Small intestine (tissue), 7 donors: ENCODE data around the gene ALDH3B2. TPM values are rescaled to one million over a fixed set of nuclear protein-coding genes. Genes with fewer than 3 reads are reported as not detected.

Experiments used
- DNase-seq, 2 donors: peaks; one replicate each; pipeline versions ENCODE4 v3.0.0 to v3.0.0-alpha.2; 2013
- FAIRE-seq: peaks from 2 replicates; lab custom pipeline; 2012; peaks lifted over from hg19 to GRCh38; lab: Jason Lieb, UNC
- H3K27ac ChIP-seq, 3 donors: one replicate each; pipeline ENCODE4 v1.5.1; 2013; ENCODE audit warnings: low read length in 2 of 3, mild to moderate bottlenecking in 2 of 3, control low read depth in 1 of 3, inconsistent platforms in 1 of 3, low read depth in 1 of 3, moderate library complexity in 1 of 3
- H3K27me3 ChIP-seq, 3 donors: one replicate each; pipeline ENCODE4 v1.6.1; 2013; ENCODE audit warnings: low read length in 3 of 3, inconsistent platforms in 1 of 3; ENCODE audit not compliant: control insufficient read depth in 3 of 3, insufficient read depth in 3 of 3
- H3K36me3 ChIP-seq, 3 donors: one replicate each; pipeline ENCODE4 v1.6.1; 2013; ENCODE audit warnings: low read length in 3 of 3, inconsistent platforms in 1 of 3, low read depth in 1 of 3, mild to moderate bottlenecking in 1 of 3, moderate library complexity in 1 of 3; ENCODE audit not compliant: control insufficient read depth in 3 of 3, insufficient read depth in 2 of 3
- H3K4me1 ChIP-seq, 3 donors: one replicate each; pipeline ENCODE4 v1.6.1; 2013; ENCODE audit warnings: low read length in 2 of 3, inconsistent platforms in 1 of 3, low read depth in 1 of 3, mild to moderate bottlenecking in 1 of 3, moderate library complexity in 1 of 3; ENCODE audit not compliant: control insufficient read depth in 3 of 3, insufficient read depth in 2 of 3
- H3K4me3 ChIP-seq, 3 donors: one replicate each; pipeline ENCODE4 v1.5.1; 2013; ENCODE audit warnings: low read length in 3 of 3, control low read depth in 1 of 3, inconsistent platforms in 1 of 3, low read depth in 1 of 3, mild to moderate bottlenecking in 1 of 3, moderate library complexity in 1 of 3
- H3K9me3 ChIP-seq, 2 donors: one replicate each; pipeline ENCODE4 v1.6.1; 2013; ENCODE audit warnings: low read depth in 1 of 2, low read length in 1 of 2; ENCODE audit not compliant: control insufficient read depth in 2 of 2, insufficient read depth in 1 of 2
- WGBS, 3 donors: extraction: QIAGEN DNeasy Blood & Tissue Kit; methylation state at CpG; one replicate each; pipeline ENCODE4 v1.1.7; 2013; 5-methylcytosine and 5-hydroxymethylcytosine counted together
- polyA plus RNA-seq, 4 donors: library from polyadenylated mRNA; stranded (reverse) in 3 of 4; unstranded in 1 of 4; fragments of 200-250 nt in 3 of 4; fragments of 120-200 nt in 1 of 4; gene quantifications; one replicate each; pipeline versions ENCODE4 v1.2.1 to v1.2.3, GENCODE V29; 2013
- donor health status: healthy with polysubstance abuse.
- donor health status: control.
- donor health status: control.
- donor health status: Bipolar disorder and iron deficiency.
- donor health status: healthy.

The ALDH3B2 gene
- polyA plus RNA-seq, 4 donors: 0.03 to 0.12 TPM; not detected in 2

- Histone ChIP-seq H3K4me3 (no peak overlapping the region), H3K27me3 (peaks cover 0 to 10% (median 0%) of the 10 kb centered on the region in 3 donors), H3K27ac (no peak overlapping the region), H3K4me1 (peaks cover 0 to 13% (median 0%) of the 10 kb centered on the region in 3 donors), H3K9me3 (no peaks in the 10 kb centered on the region), H3K36me3 (peaks cover 0 to 28% (median 9%) of the 10 kb centered on the region in 3 donors)
- FAIRE-seq: no peak
- no peak for DNase-seq
- WGBS, 3 donors: 28 to 29% (median 28%) methylated on average over 24 to 34 of the region's 34 CpGs
These were observed 58.5 kb downstream of the ALDH3B2 start for GRCh38 chr11:67615728-67616430.

- Histone ChIP-seq H3K36me3 (peaks cover 0 to 37% (median 10%) of the 10 kb centered on the region in 3 donors), H3K27ac (peak overlapping the region in 2 of 3 donors; percentile 68 to 76), H3K27me3 (peaks cover 0 to 10% (median 0%) of the 10 kb centered on the region in 3 donors), H3K9me3 (no peaks in the 10 kb centered on the region), H3K4me3 (no peak overlapping the region), H3K4me1 (peaks cover 0 to 13% (median 0%) of the 10 kb centered on the region in 3 donors)
- FAIRE-seq (no peak), DNase-seq (peak; percentile 59 to 69)
- WGBS, 3 donors: 81 to 86% (median 86%) methylated on average over 18 of the region's 18 CpGs
These were observed 59.4 kb downstream of the ALDH3B2 start for GRCh38 chr11:67614730-67615714.

- WGBS, 3 donors: 7 to 19% (median 13%) methylated on average over 22 to 23 of the region's 23 CpGs
- Histone ChIP-seq H3K4me3 (peak overlapping the region in 2 of 3 donors; percentile 39 to 45), H3K4me1 (peaks cover 0 to 13% (median 0%) of the 10 kb centered on the region in 3 donors), H3K36me3 (peaks cover 0 to 43% (median 13%) of the 10 kb centered on the region in 3 donors), H3K27ac (peak overlapping the region; percentile 29 to 76 (median 68)), H3K27me3 (peaks cover 0 to 10% (median 0%) of the 10 kb centered on the region in 3 donors), H3K9me3 (no peaks in the 10 kb centered on the region)
- peak; percentile 67 to 70 for DNase-seq
- FAIRE-seq: no peak
These were observed 60.3 kb downstream of the ALDH3B2 start for GRCh38 chr11:67613960-67614715.

GRCh38 chr11:67613313-67613959 is 61.0 kb downstream of the ALDH3B2 start:
- H3K4me1 ChIP-seq: peaks cover 0 to 13% (median 0%) of the 10 kb centered on the region in 3 donors
- H3K4me3 ChIP-seq: no peak overlapping the region
- 81 to 83% (median 82%) methylated on average over 17 of the region's 17 CpGs for WGBS, 3 donors
- H3K27ac ChIP-seq: peak overlapping the region; percentile 29 to 76 (median 68)
- no peaks in the 10 kb centered on the region for H3K9me3 ChIP-seq
- H3K36me3 ChIP-seq: peaks cover 0 to 47% (median 16%) of the 10 kb centered on the region in 3 donors
- peaks cover 0 to 10% (median 0%) of the 10 kb centered on the region in 3 donors for H3K27me3 ChIP-seq
- no peak for DNase-seq
- no peak for FAIRE-seq

- peaks cover 0 to 10% (median 0%) of the 10 kb centered on the region in 3 donors for H3K27me3 ChIP-seq
- H3K4me1 ChIP-seq: peaks cover 0 to 19% (median 0%) of the 10 kb centered on the region in 3 donors
- WGBS, 3 donors: 87 to 93% (median 88%) methylated on average over 12 to 13 of the region's 13 CpGs
- peaks cover 0 to 51% (median 16%) of the 10 kb centered on the region in 3 donors for H3K36me3 ChIP-seq
- DNase-seq (no peak), FAIRE-seq (no peak)
- H3K4me3 ChIP-seq: no peak overlapping the region
- H3K27ac ChIP-seq: no peak overlapping the region
- H3K9me3 ChIP-seq: no peaks in the 10 kb centered on the region
These were observed 61.7 kb downstream of the ALDH3B2 start for GRCh38 chr11:67612751-67613150.

Other genes with a start within 250 kb of the ALDH3B2 start
- gene RPS6KB2, start 246.1 kb downstream of the ALDH3B2 start, polyA plus RNA-seq: 10 to 100 TPM; 39.0 to 88.1 (median 74.3) TPM
- 10 to 100 TPM in 3 of 4 donors, 1 to 10 TPM in 1; 7.5 to 34.6 (median 15.9) TPM for gene PTPRCAP, start 236.9 kb downstream of the ALDH3B2 start, polyA plus RNA-seq
- 100 to 1,000 TPM; 106 to 208 (median 133) TPM for gene CORO1B, start 231.1 kb downstream of the ALDH3B2 start, polyA plus RNA-seq
- gene GPR152, start 221.9 kb downstream of the ALDH3B2 start, polyA plus RNA-seq: under 1 TPM in 1 of 4 donors, not detected in 3; 0.04 TPM
- 1 to 10 TPM in 1 of 4 donors, under 1 TPM in 2, not detected in 1; 0.27 to 1.1 (median 0.41) TPM for gene CABP4, start 219.3 kb downstream of the ALDH3B2 start, polyA plus RNA-seq
- 100 to 1,000 TPM in 1 of 4 donors, 10 to 100 TPM in 3; 70.3 to 119 (median 71.2) TPM for gene TMEM134, start 205.4 kb downstream of the ALDH3B2 start, polyA plus RNA-seq
- 100 to 1,000 TPM in 1 of 4 donors, 10 to 100 TPM in 3; 45.7 to 102 (median 79.6) TPM for gene AIP, start 191.6 kb downstream of the ALDH3B2 start, polyA plus RNA-seq
- gene PITPNM1, start 169.3 kb downstream of the ALDH3B2 start, polyA plus RNA-seq: 10 to 100 TPM; 31.2 to 42.1 (median 35.9) TPM
- gene CDK2AP2, start 166.5 kb downstream of the ALDH3B2 start, polyA plus RNA-seq: 100 to 1,000 TPM in 2 of 4 donors, 10 to 100 TPM in 2; 80.0 to 108 (median 97.5) TPM
- gene CABP2, start 151.2 kb downstream of the ALDH3B2 start, polyA plus RNA-seq: not detected
- 1,000 to 10,000 TPM in 2 of 4 donors, 100 to 1,000 TPM in 2; 714 to 1,471 (median 1,003) TPM for gene GSTP1, start 90.8 kb downstream of the ALDH3B2 start, polyA plus RNA-seq
- gene NDUFV1, start 67.7 kb downstream of the ALDH3B2 start, polyA plus RNA-seq: 100 to 1,000 TPM; 170 to 361 (median 249) TPM
- 10 to 100 TPM; 11.7 to 67.1 (median 45.7) TPM for gene NUDT8, start 44.7 kb downstream of the ALDH3B2 start, polyA plus RNA-seq
- 10 to 100 TPM in 3 of 4 donors, 1 to 10 TPM in 1; 4.3 to 69.4 (median 27.9) TPM for gene TBX10, start 34.9 kb downstream of the ALDH3B2 start, polyA plus RNA-seq
- 100 to 1,000 TPM in 2 of 4 donors, 10 to 100 TPM in 2; 36.6 to 271 (median 125) TPM for gene ACY3, start 23.9 kb downstream of the ALDH3B2 start, polyA plus RNA-seq